Thoracic aorta (tissue), 2 donors: Measurements from ENCODE around the gene C6orf141. TPM values are rescaled to one million over a fixed set of nuclear protein-coding genes. Genes with fewer than 3 reads are reported as not detected.

Experiments
- ATAC-seq: fragments of 150-250 bp; one replicate; pipeline ENCODE4 v1.8.0; 2017; ENCODE audit warnings: low read depth; ENCODE audit not compliant: insufficient number of reproducible peaks, low FRiP score
- DNase-seq: peaks from one replicate; pipeline ENCODE4 v3.0.0-alpha.2; 2020; ENCODE audit warnings: low spot score
- H3K27ac ChIP-seq, 2 donors: fragments of 200-600 bp; sonication (generic); 1 replicate in 1 of 2; 2 replicates in 1 of 2; pipeline ENCODE4 v1.5.1; 2016; ENCODE audit warnings: mild to moderate bottlenecking in 2 of 2, moderate library complexity in 2 of 2
- H3K27me3 ChIP-seq: fragments of 200-600 bp; sonication (generic); replicated peaks from 2 replicates; pipeline ENCODE4 v1.6.0; 2016; ENCODE audit warnings: mild to moderate bottlenecking; ENCODE audit not compliant: insufficient read depth
- H3K36me3 ChIP-seq: fragments of 200-600 bp; sonication (generic); one replicate; pipeline ENCODE4 v1.5.1; 2016
- H3K4me1 ChIP-seq, 2 donors: fragments of 200-600 bp; sonication (generic); 1 replicate in 1 of 2; 2 replicates in 1 of 2; pipeline versions ENCODE4 v1.5.1 to v1.6.0; 2016; ENCODE audit warnings: low read depth in 2 of 2, mild to moderate bottlenecking in 1 of 2; ENCODE audit not compliant: control insufficient read depth in 1 of 2
- H3K4me3 ChIP-seq: fragments of 200-600 bp; sonication (generic); 2 replicates; pipeline ENCODE4 v1.5.1; 2016; ENCODE audit warnings: mild to moderate bottlenecking
- H3K9me3 ChIP-seq: fragments of 200-600 bp; sonication (generic); 2 replicates; pipeline ENCODE4 v1.5.1; 2016
- total RNA-seq, 2 donors: library from RNA; depleted of rRNA; stranded (reverse); fragments of >200 nt; gene quantifications; one replicate each; pipeline versions ENCODE4 v1.1.0 to v1.2.3, GENCODE V29; 2016
- TF ChIP-seq, protein P1 (sequence below): fragments of 200-600 bp; sonication (generic); IDR thresholded peaks from one replicate; pipeline ENCODE4 v1.5.1; 2019; ENCODE audit warnings: antibody characterized with exemption

The C6orf141 gene
- total RNA-seq, 2 donors from 2014 or later, result 0.42 to 0.54 TPM

GRCh38 chr6:49514571-49515484 lies 35.6 kb upstream of the C6orf141 start:
- Histone ChIP-seq H3K36me3 (no peaks in the 10 kb centered on the region), H3K4me3 (no peak overlapping the region), H3K9me3 (no peaks in the 10 kb centered on the region), H3K27ac (no peak overlapping the region), H3K27me3 (no peaks in the 10 kb centered on the region), H3K4me1 (no peaks in the 10 kb centered on the region)
- TF ChIP-seq, protein P1, sequence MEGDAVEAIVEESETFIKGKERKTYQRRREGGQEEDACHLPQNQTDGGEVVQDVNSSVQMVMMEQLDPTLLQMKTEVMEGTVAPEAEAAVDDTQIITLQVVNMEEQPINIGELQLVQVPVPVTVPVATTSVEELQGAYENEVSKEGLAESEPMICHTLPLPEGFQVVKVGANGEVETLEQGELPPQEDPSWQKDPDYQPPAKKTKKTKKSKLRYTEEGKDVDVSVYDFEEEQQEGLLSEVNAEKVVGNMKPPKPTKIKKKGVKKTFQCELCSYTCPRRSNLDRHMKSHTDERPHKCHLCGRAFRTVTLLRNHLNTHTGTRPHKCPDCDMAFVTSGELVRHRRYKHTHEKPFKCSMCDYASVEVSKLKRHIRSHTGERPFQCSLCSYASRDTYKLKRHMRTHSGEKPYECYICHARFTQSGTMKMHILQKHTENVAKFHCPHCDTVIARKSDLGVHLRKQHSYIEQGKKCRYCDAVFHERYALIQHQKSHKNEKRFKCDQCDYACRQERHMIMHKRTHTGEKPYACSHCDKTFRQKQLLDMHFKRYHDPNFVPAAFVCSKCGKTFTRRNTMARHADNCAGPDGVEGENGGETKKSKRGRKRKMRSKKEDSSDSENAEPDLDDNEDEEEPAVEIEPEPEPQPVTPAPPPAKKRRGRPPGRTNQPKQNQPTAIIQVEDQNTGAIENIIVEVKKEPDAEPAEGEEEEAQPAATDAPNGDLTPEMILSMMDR, result no peak
- ATAC-seq (no peak), DNase-seq (no peak)

DNA sequence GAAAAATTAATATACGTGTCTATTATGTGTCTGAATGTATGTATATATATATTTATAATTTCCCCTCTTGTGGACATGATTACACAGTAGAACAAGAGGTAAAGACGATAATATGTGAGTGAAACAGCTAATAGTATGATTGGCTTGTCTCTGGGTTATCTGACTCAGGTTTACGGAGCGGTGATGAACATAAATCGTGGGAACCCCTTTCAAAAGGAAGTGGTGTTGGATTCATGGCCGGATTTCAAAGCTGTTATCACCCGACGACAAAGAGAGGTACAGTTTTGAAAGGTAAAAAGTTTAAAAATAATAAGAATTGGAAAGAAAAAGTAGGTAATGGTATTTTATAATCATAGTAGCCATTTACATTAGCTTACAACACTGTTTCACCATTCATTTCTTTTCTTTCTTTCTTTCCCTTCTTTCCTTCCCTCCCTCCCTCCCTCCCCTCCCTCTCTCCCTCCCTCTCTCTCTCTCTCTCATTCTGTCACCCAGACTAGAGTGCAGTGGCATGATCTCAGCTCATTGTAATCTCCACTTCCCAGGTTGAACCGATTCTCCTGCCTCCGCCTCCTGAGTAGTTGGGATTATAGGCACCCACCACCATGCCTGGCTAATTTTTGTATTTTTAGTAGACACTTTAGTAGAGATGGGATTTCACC lies 34.9 kb upstream of the C6orf141 start:
- DNase-seq (no peak), ATAC-seq (no peak)
- no peaks in the 10 kb centered on the region for H3K4me1 ChIP-seq
- H3K9me3 ChIP-seq, result no peaks in the 10 kb centered on the region
- H3K27ac ChIP-seq, result no peak overlapping the region
- no peak overlapping the region for H3K4me3 ChIP-seq
- TF ChIP-seq, protein P1, result no peak
- no peaks in the 10 kb centered on the region for H3K27me3 ChIP-seq
- H3K36me3 ChIP-seq, result no peaks in the 10 kb centered on the region

- Histone ChIP-seq H3K9me3 (no peaks in the 10 kb centered on the region), H3K27ac (no peak overlapping the region), H3K27me3 (no peaks in the 10 kb centered on the region), H3K4me3 (no peak overlapping the region), H3K36me3 (no peaks in the 10 kb centered on the region), H3K4me1 (no peaks in the 10 kb centered on the region)
- ATAC-seq (no peak), DNase-seq (no peak)
- TF ChIP-seq, protein P1, result no peak
Observed at GRCh38 chr6:49516147-49516505, 34.3 kb upstream of the C6orf141 start.

DNA sequence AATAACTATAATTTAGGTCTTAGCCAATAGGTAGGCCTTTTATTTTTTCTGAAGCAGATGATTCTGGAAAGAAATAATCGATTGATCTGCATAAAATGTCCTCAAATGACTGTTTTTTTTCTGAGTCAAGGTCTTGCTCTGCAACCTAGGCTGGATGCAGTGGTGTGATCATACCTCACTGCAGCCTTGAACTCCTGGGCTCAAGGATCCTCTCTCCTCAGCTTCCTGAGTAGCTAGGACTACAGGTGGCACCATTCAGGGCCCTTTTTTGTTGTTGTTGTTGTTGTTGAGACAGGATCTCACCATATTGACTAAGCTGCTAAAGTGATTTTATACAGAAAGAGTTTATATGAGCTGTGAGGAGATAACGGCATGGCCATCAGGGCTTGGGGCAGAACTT lies 32.5 kb upstream of the C6orf141 start:
- Histone ChIP-seq H3K27ac (no peak overlapping the region), H3K4me1 (no peaks in the 10 kb centered on the region), H3K9me3 (no peaks in the 10 kb centered on the region), H3K27me3 (no peaks in the 10 kb centered on the region), H3K36me3 (no peaks in the 10 kb centered on the region), H3K4me3 (no peak overlapping the region)
- ATAC-seq (no peak), DNase-seq (no peak)
- TF ChIP-seq, protein P1, result no peak

DNA sequence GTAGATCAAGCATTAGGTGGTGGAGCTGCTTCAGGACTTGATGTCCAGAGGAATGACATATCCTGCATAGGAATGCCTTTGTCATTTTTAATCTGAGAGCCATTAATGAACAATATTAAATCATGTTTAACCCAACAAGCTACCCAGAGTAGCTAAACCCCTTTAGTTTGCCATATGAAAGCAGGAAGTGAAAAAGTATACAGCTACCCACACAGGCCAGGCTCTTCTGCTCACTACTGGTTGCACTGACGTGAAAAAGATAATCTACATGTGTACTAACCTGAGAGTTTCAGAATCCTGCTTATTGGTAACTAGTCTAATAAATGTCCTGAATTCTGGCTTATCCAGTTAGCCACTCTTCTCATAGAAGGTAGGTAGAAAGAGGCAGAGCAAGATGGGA lies 30.8 kb upstream of the C6orf141 start:
- TF ChIP-seq, protein P1, result no peak
- Histone ChIP-seq H3K4me3 (no peak overlapping the region), H3K27me3 (no peaks in the 10 kb centered on the region), H3K4me1 (no peaks in the 10 kb centered on the region), H3K27ac (no peak overlapping the region), H3K9me3 (no peaks in the 10 kb centered on the region), H3K36me3 (no peaks in the 10 kb centered on the region)
- ATAC-seq (no peak), DNase-seq (no peak)
